Tibial nerve (tissue), 4 donors: Measurements from ENCODE around the gene PAIP2.

Source experiments
- EP300 ChIP-seq, 2 donors: sonication (generic); formaldehyde crosslinking; IDR thresholded peaks; one replicate each; pipeline ENCODE4 v1.6.1; 2017; ENCODE audit warnings: antibody characterized with exemption in 2 of 2, mild to moderate bottlenecking in 1 of 2
- POLR2A ChIP-seq, 2 donors: fragments of 450-650 bp; IDR thresholded peaks; one replicate each; pipeline ENCODE4 v1.6.1; 2017; ENCODE audit warnings: antibody characterized with exemption in 2 of 2, mild to moderate bottlenecking in 2 of 2, moderate library complexity in 2 of 2
- TF ChIP-seq, protein P1 (sequence below), 5 experiments: fragments of 200-600 bp in 3 of 5; fragments of 450-650 bp in 2 of 5; sonication (generic) in 3 of 5; IDR thresholded peaks; one replicate each; pipeline ENCODE4 v1.5.1; 2016 to 2019; ENCODE audit warnings: antibody characterized with exemption in 5 of 5, mild to moderate bottlenecking in 3 of 5, moderate library complexity in 2 of 5

- TF ChIP-seq POLR2A (IDR thresholded peaks at IDR 0.05) (no peak), EP300 (IDR thresholded peaks at IDR 0.05) (no peak)
- TF ChIP-seq, protein P1, sequence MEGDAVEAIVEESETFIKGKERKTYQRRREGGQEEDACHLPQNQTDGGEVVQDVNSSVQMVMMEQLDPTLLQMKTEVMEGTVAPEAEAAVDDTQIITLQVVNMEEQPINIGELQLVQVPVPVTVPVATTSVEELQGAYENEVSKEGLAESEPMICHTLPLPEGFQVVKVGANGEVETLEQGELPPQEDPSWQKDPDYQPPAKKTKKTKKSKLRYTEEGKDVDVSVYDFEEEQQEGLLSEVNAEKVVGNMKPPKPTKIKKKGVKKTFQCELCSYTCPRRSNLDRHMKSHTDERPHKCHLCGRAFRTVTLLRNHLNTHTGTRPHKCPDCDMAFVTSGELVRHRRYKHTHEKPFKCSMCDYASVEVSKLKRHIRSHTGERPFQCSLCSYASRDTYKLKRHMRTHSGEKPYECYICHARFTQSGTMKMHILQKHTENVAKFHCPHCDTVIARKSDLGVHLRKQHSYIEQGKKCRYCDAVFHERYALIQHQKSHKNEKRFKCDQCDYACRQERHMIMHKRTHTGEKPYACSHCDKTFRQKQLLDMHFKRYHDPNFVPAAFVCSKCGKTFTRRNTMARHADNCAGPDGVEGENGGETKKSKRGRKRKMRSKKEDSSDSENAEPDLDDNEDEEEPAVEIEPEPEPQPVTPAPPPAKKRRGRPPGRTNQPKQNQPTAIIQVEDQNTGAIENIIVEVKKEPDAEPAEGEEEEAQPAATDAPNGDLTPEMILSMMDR (IDR thresholded peaks at IDR 0.05): no peak
Measured at GRCh38 chr5:139401546-139401945, 59.9 kb downstream of the PAIP2 start.
